Neural progenitor cell (in vitro differentiated cells): ENCODE data around the gene NDUFB2.

Experiments used
- CTCF ChIP-seq: fragments of 200-600 bp; sonication (generic); IDR thresholded peaks from 2 replicates; pipeline ENCODE4 v1.5.1; 2017; ENCODE audit warnings: antibody characterized with exemption, mild to moderate bottlenecking
- EZH2 ChIP-seq: fragments of 200-600 bp; sonication (generic); IDR thresholded peaks from 2 replicates; pipeline ENCODE4 v1.6.1; 2017; ENCODE audit warnings: antibody characterized with exemption, mild to moderate bottlenecking, moderate library complexity
- EZH2phosphoT487 ChIP-seq: fragments of 200-600 bp; sonication (generic); IDR thresholded peaks from 2 replicates; pipeline ENCODE4 v1.6.1; 2017; ENCODE audit warnings: antibody characterized with exemption

GRCh38 chr7:140688341-140688740 is 8.2 kb upstream of the NDUFB2 start:
- TF ChIP-seq CTCF (no peak), EZH2phosphoT487 (no peak), EZH2 (no peak)
